K562 (cell line): ENCODE data around the gene RTCA. TPM values are rescaled to one million over a fixed set of nuclear protein-coding genes. Genes with fewer than 3 reads are reported as not detected.
"Not testable (repeated sequence)": the region's sequence is repeated elsewhere in the genome, so short reads cannot be mapped to it uniquely, and the experiment has no call there.

Experiments
- ATAC-seq: fragments of 200-7000 bp; cut with Tn5 transposase; 3 replicates; pipeline ENCODE4 v1.9.1; 2020; ENCODE audit warnings: moderate library complexity
- BruUV-seq: library from RNA; stranded (reverse); fragments of 400-500 nt; replicated peaks from 2 replicates; lab custom pipeline; 2021; lab: Mats Ljungman, UMichigan
- CTCF ChIA-PET: fragments of 300-600 bp; formaldehyde crosslinking; extraction: SDS; loops from one replicate; lab custom pipeline; 2021; ENCODE audit warnings: low intra/inter-chr PET ratio; lab: Yijun Ruan, JAX
- POLR2A ChIA-PET: fragments of 300-600, 350-650 bp; sonication (Branson Sonifier 250); formaldehyde crosslinking; extraction: SDS; loops from one replicate; lab custom pipeline; 2021; ENCODE audit warnings: antibody characterized with exemption, inconsistent platforms; lab: Yijun Ruan, JAX
- DNase-seq, 4 experiments: peaks; one replicate each; pipeline versions ENCODE4 v3.0.0 to v3.0.0-alpha.2; 2011 to 2018; ENCODE audit warnings: low spot score in 3 of 4, mixed read lengths in 3 of 4; ENCODE audit errors: extremely low read depth in 1 of 4
- FAIRE-seq: peaks from 2 replicates; lab custom pipeline; 2011; peaks lifted over from hg19 to GRCh38; lab: Jason Lieb, UNC
- H2AFZ ChIP-seq: 2 replicates; pipeline ENCODE4 v1.6.0; 2011; ENCODE audit warnings: low read depth, low read length, control low read depth, inconsistent platforms
- H3K27ac ChIP-seq: fragments of 200-600 bp; 3 replicates; pipeline ENCODE4 v1.8.0; 2011; ENCODE audit warnings: low read depth, mild to moderate bottlenecking, control low read depth, inconsistent platforms, low read length, moderate library complexity, mixed read lengths; ENCODE audit errors: extremely low read depth
- H3K27me3 ChIP-seq, 2 experiments: fragments of 300-600 bp in 1 of 2; 2 replicates in 1 of 2; 3 replicates in 1 of 2; pipeline versions ENCODE4 v1.6.0 to v1.8.0; 2011; ENCODE audit warnings: inconsistent platforms in 2 of 2, low read length in 2 of 2, mild to moderate bottlenecking in 1 of 2, mixed read lengths in 1 of 2, moderate library complexity in 1 of 2; ENCODE audit not compliant: control insufficient read depth in 2 of 2, insufficient read depth in 2 of 2
- H3K36me3 ChIP-seq: fragments of 300-600 bp; 3 replicates; pipeline ENCODE4 v1.8.0; 2011; ENCODE audit warnings: mild to moderate bottlenecking, low read length, inconsistent platforms; ENCODE audit not compliant: control insufficient read depth, insufficient read depth
- H3K4me1 ChIP-seq, 2 experiments: fragments of 200-600 bp in 1 of 2; replicated peaks in 1 of 2; 2 replicates in 1 of 2; 3 replicates in 1 of 2; pipeline versions ENCODE4 v1.5.1 to v1.8.0; 2011; ENCODE audit warnings: inconsistent platforms in 2 of 2, low read length in 2 of 2, mild to moderate bottlenecking in 1 of 2, mixed read lengths in 1 of 2, moderate library complexity in 1 of 2; ENCODE audit not compliant: control insufficient read depth in 2 of 2, insufficient read depth in 2 of 2
- H3K4me2 ChIP-seq: 2 replicates; pipeline ENCODE4 v1.6.1; 2011; ENCODE audit warnings: low read length, control low read depth, inconsistent platforms, mixed read lengths; ENCODE audit not compliant: insufficient read depth
- H3K4me3 ChIP-seq: fragments of 200-600 bp; sonication (generic), shearing (Covaris generic); 2 replicates; pipeline ENCODE4 v1.5.1; 2016; ENCODE audit warnings: control low read depth, inconsistent platforms
- H3K79me2 ChIP-seq: fragments of 200-600 bp; 3 replicates; pipeline ENCODE4 v1.8.0; 2011; ENCODE audit warnings: low read length, inconsistent platforms; ENCODE audit not compliant: control insufficient read depth, insufficient read depth
- H3K9ac ChIP-seq, 2 experiments: 2 replicates each; pipeline versions ENCODE4 v1.6.0 to v1.6.1; 2011; ENCODE audit warnings: low read depth in 2 of 2, low read length in 2 of 2, control low read depth in 1 of 2, inconsistent platforms in 1 of 2, mild to moderate bottlenecking in 1 of 2, mixed read lengths in 1 of 2; ENCODE audit not compliant: insufficient read depth in 1 of 2
- H3K9me1 ChIP-seq: one replicate; pipeline ENCODE4 v1.6.0; 2011; ENCODE audit warnings: inconsistent platforms, mild to moderate bottlenecking, low read length, moderate library complexity; ENCODE audit not compliant: control insufficient read depth, insufficient read depth
- H3K9me3 ChIP-seq: replicated peaks from 2 replicates; pipeline ENCODE4 v1.5.1; 2011; ENCODE audit warnings: low read depth, low read length, inconsistent platforms; ENCODE audit not compliant: control insufficient read depth, insufficient read depth
- H4K20me1 ChIP-seq: replicated peaks from 2 replicates; pipeline ENCODE4 v1.6.1; 2011; ENCODE audit warnings: low read length, inconsistent platforms, mixed read lengths; ENCODE audit not compliant: control insufficient read depth, insufficient read depth
- ATF7 ChIP-seq: fragments of 450-650 bp; IDR thresholded peaks from 2 replicates; pipeline ENCODE4 v1.7.1; 2014; ENCODE audit warnings: mild to moderate bottlenecking, moderate library complexity
- CEBPB ChIP-seq: fragments of 450-650 bp; IDR thresholded peaks from 2 replicates; pipeline ENCODE4 v1.6.1; 2016; ENCODE audit warnings: missing genetic modification characterization, missing compliant biosample characterization
- CEBPG ChIP-seq, 3 experiments: fragments of 200-800 bp in 1 of 3; sonication (Bioruptor generic) in 1 of 3; sonication (generic) in 1 of 3; formaldehyde crosslinking in 1 of 3; IDR thresholded peaks in 2 of 3; conservative IDR thresholded peaks in 1 of 3; 2 replicates each; pipeline versions ENCODE4 v1.6.1 to v1.8.0; 2016 to 2022; ENCODE audit warnings: missing compliant biosample characterization in 2 of 3, missing genetic modification characterization in 2 of 3, mild to moderate bottlenecking in 1 of 3, missing genetic modification reagents in 1 of 3
- HDGF ChIP-seq: fragments of 450-650 bp; IDR thresholded peaks from 2 replicates; pipeline ENCODE4 v1.6.1; 2016
- JUND ChIP-seq, 2 experiments: IDR thresholded peaks; 2 replicates in 1 of 2; 3 replicates in 1 of 2; pipeline ENCODE4 v1.6.1; 2011; ENCODE audit warnings: borderline replicate concordance in 2 of 2, low read depth in 2 of 2, low read length in 2 of 2, improper control_type of control experiment in 1 of 2, missing biosample characterization in 1 of 2, missing genetic modification characterization in 1 of 2, missing genetic modification reagents in 1 of 2
- L3MBTL2 ChIP-seq: fragments of 450-650 bp; IDR thresholded peaks from 2 replicates; pipeline ENCODE4 v1.6.1; 2016; ENCODE audit warnings: mild to moderate bottlenecking, moderate library complexity
- POLR3A ChIP-seq: IDR thresholded peaks from 2 replicates; pipeline ENCODE4 v1.6.1; 2011; ENCODE audit warnings: borderline replicate concordance, mild to moderate bottlenecking, moderate library complexity; ENCODE audit not compliant: insufficient read length, insufficient read depth; ENCODE audit errors: extremely low read depth
- RUNX1 ChIP-seq: sonication (generic); IDR thresholded peaks from 2 replicates; pipeline ENCODE4 v1.6.1; 2016; ENCODE audit warnings: antibody characterized with exemption, low read depth
- ZNF384 ChIP-seq: IDR thresholded peaks from 2 replicates; pipeline ENCODE4 v1.6.1; 2012; ENCODE audit warnings: low read depth, low read length, improper control_type of control experiment
- WGBS: fragments of 100-300 bp; shearing (Covaris generic); methylation state at CpG from one replicate; pipeline ENCODE4 v1.1.6; 2016; ENCODE audit warnings: low coverage, mixed read lengths; ENCODE audit not compliant: insufficient coverage; ENCODE audit errors: missing lambda C conversion rate; 5-methylcytosine and 5-hydroxymethylcytosine counted together
- in situ Hi-C: fragments of 300-500 bp; cut with MboI; formaldehyde crosslinking; loops from 4 replicates; pipeline ENCODE4 v1.15.0; 2018; ENCODE audit warnings: inconsistent platforms, mixed read lengths
- intact Hi-C: fragments of 100-400 bp; cut with micrococcal nuclease; formaldehyde crosslinking; loops from 2 replicates; pipeline ENCODE4 v1.14.2; 2022
- polyA plus RNA-seq, 8 experiments: library from polyadenylated mRNA; depleted of rRNA in 4 of 8; stranded (reverse) in 5 of 8; unstranded in 3 of 8; fragments of >200 nt; fragmentation: Nextera tagmentation in 2 of 8; fragmentation: Illumina TruSeq in 1 of 8; extraction: Ambion mirVana in 2 of 8; extraction: Trizol in 1 of 8; gene quantifications; 2 replicates each; pipeline versions ENCODE4 v1.2.1 to v1.2.3, GENCODE V29; 2011 to 2014; ENCODE audit warnings: inconsistent platforms in 1 of 8, missing spikeins in 1 of 8
- total RNA-seq, 7 experiments: library from RNA; depleted of rRNA in 6 of 7; stranded (reverse); fragments of >200 nt in 6 of 7; fragmentation: Illumina TruSeq in 2 of 7; extraction: Trizol in 2 of 7; gene quantifications; 2 replicates each; pipeline versions ENCODE4 v1.2.1 to v1.2.3, GENCODE V29; 2011 to 2021; ENCODE audit warnings: low replicate concordance in 1 of 7
- TF ChIP-seq, protein P1 (sequence below), 2 experiments: fragments of 450-650 bp in 1 of 2; sonication (generic) in 1 of 2; formaldehyde crosslinking in 1 of 2; IDR thresholded peaks in 1 of 2; conservative IDR thresholded peaks in 1 of 2; 2 replicates each; pipeline versions ENCODE4 v1.6.1 to v1.8.1; 2016 to 2023; ENCODE audit warnings: mild to moderate bottlenecking in 2 of 2, moderate library complexity in 2 of 2, inconsistent platforms in 1 of 2, missing genetic modification reagents in 1 of 2

RTCA gene
- total and polyA plus RNA-seq, 9 of the 15 experiments (the other 6 are each of a cell fraction or from before 2014, with no cell fraction given): 11.6 to 57.2 (median 43.2) TPM

DNA sequence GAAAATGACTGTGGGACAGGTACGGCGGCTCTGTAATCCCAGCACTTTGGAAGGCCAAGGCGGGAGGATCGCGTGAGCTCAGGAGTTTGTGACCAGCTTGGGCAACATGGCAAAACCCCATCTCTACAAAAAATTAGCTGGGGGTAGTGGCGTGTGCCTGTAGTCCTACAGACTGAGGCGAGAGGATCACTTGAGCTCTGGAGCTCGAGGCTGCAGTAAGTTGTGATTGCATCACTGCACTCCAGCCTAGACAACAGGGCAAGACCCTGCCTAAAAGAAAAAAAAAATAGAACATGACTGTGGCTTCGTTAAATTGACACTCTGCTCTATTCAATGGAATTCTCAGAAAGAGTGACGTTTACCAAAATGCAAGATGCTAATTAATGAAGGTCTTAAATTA lies 12.5 kb upstream of the RTCA start:
- CTCF ChIA-PET: no interaction called here
- FAIRE-seq: no peak
- no peaks in the 10 kb centered on the region for H4K20me1 ChIP-seq
- H3K27me3 ChIP-seq: no peaks in the 10 kb centered on the region
- H3K4me2 ChIP-seq: no peak overlapping the region
- intact Hi-C loops: no loop called here
- H3K4me3 ChIP-seq: no peak overlapping the region
- POLR2A ChIA-PET: interaction anchor here (1.1 kb wide), 1 partner anchor 12 kb away, joined by 3 read pairs; no protein-coding TSS in a partner anchor
- WGBS: 44% methylated on average over 10 of the region's 10 CpGs
- no peaks in the 10 kb centered on the region for H3K9me3 ChIP-seq
- in situ Hi-C loops: no loop called here
- peaks cover 11% of the 10 kb centered on the region for H3K79me2 ChIP-seq
- no peak overlapping the region for H3K27ac ChIP-seq
- peaks cover 4 to 9% of the 10 kb centered on the region in 2 experiments; a peak in 4 of 5 replicates for H3K4me1 ChIP-seq
- ATAC-seq: 0 out of 3 replicates have a peak, but pooled peaks have one; percentile 7
- no peak overlapping the region for H3K9ac ChIP-seq
- no peaks in the 10 kb centered on the region for H3K9me1 ChIP-seq
- no TSS peak for BruUV-seq
- TF ChIP-seq L3MBTL2: 0 out of 2 replicates have a peak, but pooled peaks have one; percentile 33
- TF ChIP-seq ZNF384: peak; percentile 55; the same call in 1 of the 2 replicates
- no peak for TF ChIP-seq POLR3A
- TF ChIP-seq CEBPG (CRISPR knock-in tag; IDR thresholded peaks at IDR 0.05): peak; percentile 50; the same call in 1 of the 2 replicates
- TF ChIP-seq CEBPG (tag; conservative IDR thresholded peaks at IDR 0.05 in 1 of 2, IDR thresholded peaks at IDR 0.05 in 1 of 2): peak; percentile 57 to 67; a peak in 3 of 4 replicates
- peak; percentile 89 for TF ChIP-seq CEBPB
- TF ChIP-seq HDGF: no peak
- TF ChIP-seq, protein P1, sequence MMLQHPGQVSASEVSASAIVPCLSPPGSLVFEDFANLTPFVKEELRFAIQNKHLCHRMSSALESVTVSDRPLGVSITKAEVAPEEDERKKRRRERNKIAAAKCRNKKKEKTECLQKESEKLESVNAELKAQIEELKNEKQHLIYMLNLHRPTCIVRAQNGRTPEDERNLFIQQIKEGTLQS (IDR thresholded peaks at IDR 0.05): peak; percentile 90
- TF ChIP-seq, protein P1 (CRISPR knock-in tag; conservative IDR thresholded peaks at IDR 0.05): no peak
- no peak for TF ChIP-seq RUNX1
- 0 out of 2 replicates have a peak, but pooled peaks have one; percentile 10 for TF ChIP-seq JUND (IDR thresholded peaks at IDR 0.05; ENCODE audit: borderline replicate concordance, low read depth, low read length)
- no peak for TF ChIP-seq JUND (tag; IDR thresholded peaks at IDR 0.05; ENCODE audit: borderline replicate concordance, low read depth, low read length)
- TF ChIP-seq ATF7: peak; percentile 37; the same call in 1 of the 2 replicates
- H2AFZ ChIP-seq: peak overlapping the region; percentile 64
- DNase-seq: no peak
- peaks cover 1% of the 10 kb centered on the region; the same call in 2 of the 3 replicates for H3K36me3 ChIP-seq

GRCh38 chr1:100256273-100256672 lies 9.7 kb upstream of the RTCA start:
- H3K9me1 ChIP-seq, H3K4me1 ChIP-seq, BruUV-seq, intact Hi-C loops, H3K36me3 ChIP-seq, H2AFZ ChIP-seq, H3K27ac ChIP-seq, FAIRE-seq, H4K20me1 ChIP-seq, H3K9ac ChIP-seq, DNase-seq, CTCF ChIA-PET, H3K4me3 ChIP-seq, H3K79me2 ChIP-seq, in situ Hi-C loops, ATAC-seq, H3K27me3 ChIP-seq, H3K9me3 ChIP-seq, H3K4me2 ChIP-seq: not testable (repeated sequence)
- 61% methylated on average over 5 of the region's 5 CpGs for WGBS
- POLR2A ChIA-PET: interaction anchor here (0.8 kb wide), 1 partner anchor 9 kb away, joined by 3 read pairs; the partner anchor contains the start of gene RTCA
